ENCODE results near the gene TRPM7.

GRCh38 chr15:50685191-50685975 is 1.2 kb downstream of the TRPM7 start:
- TF ChIP-seq CTCF (IDR thresholded peaks at IDR 0.05 in 4 of 5, conservative IDR thresholded peaks at IDR 0.05 in 1 of 5): no peak
- TF ChIP-seq POLR2A (IDR thresholded peaks at IDR 0.05): no peak

Measured in gastrocnemius medialis (tissue), 4 donors.